ENCODE results near the gene RFX1. TPM values are rescaled to one million over a fixed set of nuclear protein-coding genes. Genes with fewer than 3 reads are reported as not detected.
A peak's percentile ranks its signal among the peaks of the same experiment; 100 is the strongest.

Gene RFX1
- total and polyA plus RNA-seq, 2 of the 13 experiments (the other 11 are each of a cell fraction or from before 2014, with no cell fraction given): 1.1 to 1.3 TPM

- peak; percentile 58 for TF ChIP-seq TBX2 (CRISPR knock-in tag; IDR thresholded peaks at IDR 0.05; ENCODE audit: borderline replicate concordance)
- peak; percentile 40; the same call in 1 of the 2 replicates for TF ChIP-seq HNF4A (CRISPR knock-in tag; IDR thresholded peaks at IDR 0.05)
- TF ChIP-seq CREB1 (IDR thresholded peaks at IDR 0.05): no peak
- TF ChIP-seq CREB1 (CRISPR knock-in tag; IDR thresholded peaks at IDR 0.05): 0 out of 2 replicates have a peak, but pooled peaks have one; percentile 20
- TF ChIP-seq, protein P1, sequence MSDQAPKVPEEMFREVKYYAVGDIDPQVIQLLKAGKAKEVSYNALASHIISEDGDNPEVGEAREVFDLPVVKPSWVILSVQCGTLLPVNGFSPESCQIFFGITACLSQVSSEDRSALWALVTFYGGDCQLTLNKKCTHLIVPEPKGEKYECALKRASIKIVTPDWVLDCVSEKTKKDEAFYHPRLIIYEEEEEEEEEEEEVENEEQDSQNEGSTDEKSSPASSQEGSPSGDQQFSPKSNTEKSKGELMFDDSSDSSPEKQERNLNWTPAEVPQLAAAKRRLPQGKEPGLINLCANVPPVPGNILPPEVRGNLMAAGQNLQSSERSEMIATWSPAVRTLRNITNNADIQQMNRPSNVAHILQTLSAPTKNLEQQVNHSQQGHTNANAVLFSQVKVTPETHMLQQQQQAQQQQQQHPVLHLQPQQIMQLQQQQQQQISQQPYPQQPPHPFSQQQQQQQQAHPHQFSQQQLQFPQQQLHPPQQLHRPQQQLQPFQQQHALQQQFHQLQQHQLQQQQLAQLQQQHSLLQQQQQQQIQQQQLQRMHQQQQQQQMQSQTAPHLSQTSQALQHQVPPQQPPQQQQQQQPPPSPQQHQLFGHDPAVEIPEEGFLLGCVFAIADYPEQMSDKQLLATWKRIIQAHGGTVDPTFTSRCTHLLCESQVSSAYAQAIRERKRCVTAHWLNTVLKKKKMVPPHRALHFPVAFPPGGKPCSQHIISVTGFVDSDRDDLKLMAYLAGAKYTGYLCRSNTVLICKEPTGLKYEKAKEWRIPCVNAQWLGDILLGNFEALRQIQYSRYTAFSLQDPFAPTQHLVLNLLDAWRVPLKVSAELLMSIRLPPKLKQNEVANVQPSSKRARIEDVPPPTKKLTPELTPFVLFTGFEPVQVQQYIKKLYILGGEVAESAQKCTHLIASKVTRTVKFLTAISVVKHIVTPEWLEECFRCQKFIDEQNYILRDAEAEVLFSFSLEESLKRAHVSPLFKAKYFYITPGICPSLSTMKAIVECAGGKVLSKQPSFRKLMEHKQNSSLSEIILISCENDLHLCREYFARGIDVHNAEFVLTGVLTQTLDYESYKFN (CRISPR knock-in tag; conservative IDR thresholded peaks at IDR 0.05): peak; percentile 51
- no peak for TF ChIP-seq DRAP1 (CRISPR knock-in tag; IDR thresholded peaks at IDR 0.05)
- peak; percentile 20; the same call in 1 of the 2 replicates for TF ChIP-seq RXRB (CRISPR knock-in tag; IDR thresholded peaks at IDR 0.05; ENCODE audit: borderline replicate concordance)
- TF ChIP-seq ZNF546 (CRISPR knock-in tag; conservative IDR thresholded peaks at IDR 0.05): no peak
- TF ChIP-seq SAP130 (CRISPR knock-in tag; IDR thresholded peaks at IDR 0.05; ENCODE audit: low read depth): 0 out of 2 replicates have a peak, but pooled peaks have one; percentile 12
- ATAC-seq (peak; percentile 62), DNase-seq (ENCODE audit: low spot score) (peak; percentile 37), FAIRE-seq (peak; percentile 43)
- Histone ChIP-seq H3K4me1 (ENCODE audit: insufficient read depth, low read length) (peaks cover 32% of the 10 kb centered on the region), H3K79me2 (ENCODE audit: insufficient read depth, low read length) (no peaks in the 10 kb centered on the region), H3K9me3 (ENCODE audit: low read length) (no peaks in the 10 kb centered on the region), H3K27ac (ENCODE audit: extremely low read length, insufficient read depth, low read length) (peak overlapping the region; percentile 56), H4K20me1 (ENCODE audit: insufficient read depth, low read length) (no peaks in the 10 kb centered on the region), H3K4me3 (replicated peaks in 1 of 3; ENCODE audit: insufficient read depth in 1 of 3, low read depth in 2 of 3, low read length in 3 of 3) (peak overlapping the region; percentile 27 to 46 (median 43)), H3K4me2 (ENCODE audit: low read depth, low read length) (peak overlapping the region; percentile 84), H3K36me3 (replicated peaks in 1 of 2; ENCODE audit: control insufficient read depth in 1 of 2, insufficient read depth in 2 of 2, low read length in 2 of 2) (no peaks in the 10 kb centered on the region), H2AFZ (ENCODE audit: low read length) (peak overlapping the region; percentile 98), H3K27me3 (ENCODE audit: control insufficient read depth in 1 of 2, insufficient read depth in 2 of 2, low read length in 2 of 2) (no peaks in the 10 kb centered on the region), H3K9ac (ENCODE audit: insufficient read depth, low read depth, low read length) (peak overlapping the region; percentile 49)
- POLR2A ChIA-PET: interaction anchor here (0.7 to 1.0 kb wide), 4 partner anchors 9 to 23 kb away, joined by 3 to 7 read pairs (median 4); partner anchors contain the start of gene RFX1
- BruUV-seq (replicated peaks): no TSS peak
- in situ Hi-C loops (cut with HindIII; ENCODE audit: extremely low pct_ligation_motif_present, low pct_unique_long_range_greater_than_20kb): no loop called here
- 4% methylated on average over 8 of the region's 8 CpGs for WGBS (ENCODE audit: low lambda C conversion rate)
- CTCF ChIA-PET (ENCODE audit: low intra/inter-chr PET ratio, low total read pairs): no interaction called here
- intact Hi-C loops (cut with micrococcal nuclease; ENCODE audit: unreplicated experiment): no loop called here
Measured at GRCh38 chr19:14015524-14016035, 9.5 kb upstream of the RFX1 start.
